ENCODE measurements around the gene DUSP2.

GRCh38 chr2:96114546-96114902 is 30.7 kb downstream of the DUSP2 start:
- TF ChIP-seq SIN3A (IDR thresholded peaks at IDR 0.05; ENCODE audit: borderline replicate concordance, insufficient read depth, low read depth, low read length) (no peak), CTCF (IDR thresholded peaks at IDR 0.05) (no peak)

All from Panc1 (cell line).